Trophoblast cell (in vitro differentiated cells and primary cell): ENCODE results near the gene ROPN1B.

Experiments
- DNase-seq, 2 donors: peaks; one replicate each; pipeline ENCODE4 v3.0.0-alpha.2; 2016
- H2AFZ ChIP-seq: 2 replicates; pipeline ENCODE4 v1.6.1; 2013; ENCODE audit warnings: low read length, moderate library complexity, mild to moderate bottlenecking; ENCODE audit not compliant: insufficient read depth, poor library complexity
- H2AK5ac ChIP-seq: 2 replicates; pipeline ENCODE4 v1.6.1; 2013; ENCODE audit warnings: mild to moderate bottlenecking, low read length
- H2BK120ac ChIP-seq: 2 replicates; pipeline ENCODE4 v1.6.1; 2013; ENCODE audit warnings: low read length, mild to moderate bottlenecking, moderate library complexity; ENCODE audit not compliant: insufficient read depth, poor library complexity
- H2BK12ac ChIP-seq: 2 replicates; pipeline ENCODE4 v1.6.1; 2013; ENCODE audit warnings: mild to moderate bottlenecking, low read length, moderate library complexity
- H2BK5ac ChIP-seq: 2 replicates; pipeline ENCODE4 v1.6.1; 2013; ENCODE audit warnings: low read length, low read depth, moderate library complexity, mild to moderate bottlenecking; ENCODE audit not compliant: poor library complexity
- H3K14ac ChIP-seq: 2 replicates; pipeline ENCODE4 v1.6.1; 2013; ENCODE audit warnings: mild to moderate bottlenecking, low read length
- H3K18ac ChIP-seq: 2 replicates; pipeline ENCODE4 v1.6.1; 2013; ENCODE audit warnings: mild to moderate bottlenecking, low read length
- H3K23ac ChIP-seq: 2 replicates; pipeline ENCODE4 v1.6.1; 2013; ENCODE audit warnings: low read length
- H3K27ac ChIP-seq: 2 replicates; pipeline ENCODE4 v1.5.1; 2013; ENCODE audit warnings: low read depth, mild to moderate bottlenecking, inconsistent platforms, low read length, moderate library complexity
- H3K27me3 ChIP-seq: 2 replicates; pipeline ENCODE4 v1.6.1; 2013; ENCODE audit warnings: inconsistent platforms, mild to moderate bottlenecking, low read length, moderate library complexity; ENCODE audit not compliant: insufficient read depth
- H3K36me3 ChIP-seq, 2 experiments: 1 replicate in 1 of 2; 2 replicates in 1 of 2; pipeline ENCODE4 v1.6.1; 2013; ENCODE audit warnings: low read length in 2 of 2, mild to moderate bottlenecking in 2 of 2, moderate library complexity in 1 of 2; ENCODE audit not compliant: insufficient read depth in 2 of 2, control insufficient read depth in 1 of 2
- H3K4ac ChIP-seq: 2 replicates; pipeline ENCODE4 v1.6.1; 2013; ENCODE audit warnings: low read depth, mild to moderate bottlenecking, low read length, moderate library complexity
- H3K4me1 ChIP-seq, 2 experiments: 1 replicate in 1 of 2; 2 replicates in 1 of 2; pipeline ENCODE4 v1.6.1; 2013; ENCODE audit warnings: low read length in 2 of 2, mild to moderate bottlenecking in 2 of 2, moderate library complexity in 1 of 2; ENCODE audit not compliant: insufficient read depth in 2 of 2, control insufficient read depth in 1 of 2
- H3K4me2 ChIP-seq: 2 replicates; pipeline ENCODE4 v1.6.1; 2013; ENCODE audit warnings: inconsistent platforms, mild to moderate bottlenecking, low read length, moderate library complexity
- H3K4me3 ChIP-seq: 2 replicates; pipeline ENCODE4 v1.5.1; 2013; ENCODE audit warnings: mild to moderate bottlenecking, low read depth, low read length, inconsistent platforms
- H3K79me1 ChIP-seq: one replicate; pipeline ENCODE4 v1.6.1; 2013; ENCODE audit warnings: low read length
- H3K79me2 ChIP-seq: 2 replicates; pipeline ENCODE4 v1.6.1; 2013; ENCODE audit warnings: low read length, mild to moderate bottlenecking; ENCODE audit not compliant: control insufficient read depth, insufficient read depth, poor library complexity
- H3K9ac ChIP-seq: 2 replicates; pipeline ENCODE4 v1.6.1; 2013; ENCODE audit warnings: mild to moderate bottlenecking, low read length
- H3K9me3 ChIP-seq: 2 replicates; pipeline ENCODE4 v1.6.1; 2013; ENCODE audit warnings: low read depth, mild to moderate bottlenecking, control low read depth, inconsistent platforms, low read length; ENCODE audit not compliant: insufficient read depth
- H4K12ac ChIP-seq: 2 replicates; pipeline ENCODE4 v1.6.1; 2013; ENCODE audit warnings: low read depth, mild to moderate bottlenecking, low read length, moderate library complexity
- H4K8ac ChIP-seq: 2 replicates; pipeline ENCODE4 v1.6.1; 2013; ENCODE audit warnings: low read depth, mild to moderate bottlenecking, low read length, moderate library complexity
- H4K91ac ChIP-seq: one replicate; pipeline ENCODE4 v1.6.1; 2013; ENCODE audit warnings: low read depth, mild to moderate bottlenecking, low read length, moderate library complexity
- WGBS: extraction: QIAGEN DNeasy Blood & Tissue Kit; methylation state at CpG from one replicate; pipeline ENCODE4 v1.1.7; 2013; ENCODE audit warnings: missing lambda C conversion rate; ENCODE audit not compliant: insufficient read length, insufficient coverage; ENCODE audit errors: extremely low coverage; 5-methylcytosine and 5-hydroxymethylcytosine counted together

Gene ROPN1B

DNA sequence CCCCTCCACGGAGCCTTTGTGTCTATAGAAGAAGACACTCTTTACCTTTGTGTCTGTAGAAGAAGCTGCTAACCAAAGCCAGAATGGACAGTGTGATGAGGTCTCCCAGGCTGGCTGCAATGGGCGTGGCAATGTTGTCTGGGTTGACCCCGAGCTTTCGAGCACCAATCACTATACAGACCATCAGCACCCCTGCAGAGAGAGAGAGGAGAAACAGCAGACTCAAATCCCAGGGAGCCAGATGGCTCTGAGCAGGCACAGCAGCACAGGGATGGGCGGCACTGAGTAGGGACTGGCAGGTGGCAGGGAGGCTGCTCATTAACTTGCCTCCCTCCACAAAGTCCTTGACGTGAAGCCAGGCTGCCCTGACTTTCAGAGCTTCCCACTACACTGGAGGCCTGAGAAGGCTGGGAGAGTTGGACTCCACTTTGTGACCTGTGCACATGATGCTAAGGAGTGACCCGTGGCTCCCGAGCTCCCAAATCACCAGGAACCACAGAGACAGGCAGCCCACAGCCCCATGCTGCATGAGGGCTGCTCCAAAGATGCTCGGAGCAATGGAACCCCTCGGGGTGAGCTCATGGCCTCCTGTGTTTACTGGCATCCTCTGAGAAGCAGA lies 53.9 kb downstream of the ROPN1B start:
- Histone ChIP-seq H3K27ac (no peak overlapping the region), H2BK5ac (no peak overlapping the region), H3K9ac (no peak overlapping the region), H2BK120ac (no peak overlapping the region), H3K4me1 (no peaks in the 10 kb centered on the region), H2BK12ac (no peak overlapping the region), H3K79me1 (no peaks in the 10 kb centered on the region), H3K4me3 (no peak overlapping the region), H2AFZ (no peak overlapping the region), H3K23ac (no peak overlapping the region), H3K79me2 (no peaks in the 10 kb centered on the region), H4K12ac (no peak overlapping the region), H2AK5ac (no peak overlapping the region), H3K4me2 (no peak overlapping the region), H3K18ac (no peak overlapping the region), H4K91ac (no peak overlapping the region), H3K27me3 (no peaks in the 10 kb centered on the region), H4K8ac (no peak overlapping the region), H3K4ac (no peak overlapping the region), H3K9me3 (peaks cover 6% of the 10 kb centered on the region), H3K36me3 (peaks cover 0 to 13% of the 10 kb centered on the region in 2 experiments), H3K14ac (no peak overlapping the region)
- no CpG with 5 or more reads among the region's 10 CpGs for WGBS
- DNase-seq, result no peak

DNA sequence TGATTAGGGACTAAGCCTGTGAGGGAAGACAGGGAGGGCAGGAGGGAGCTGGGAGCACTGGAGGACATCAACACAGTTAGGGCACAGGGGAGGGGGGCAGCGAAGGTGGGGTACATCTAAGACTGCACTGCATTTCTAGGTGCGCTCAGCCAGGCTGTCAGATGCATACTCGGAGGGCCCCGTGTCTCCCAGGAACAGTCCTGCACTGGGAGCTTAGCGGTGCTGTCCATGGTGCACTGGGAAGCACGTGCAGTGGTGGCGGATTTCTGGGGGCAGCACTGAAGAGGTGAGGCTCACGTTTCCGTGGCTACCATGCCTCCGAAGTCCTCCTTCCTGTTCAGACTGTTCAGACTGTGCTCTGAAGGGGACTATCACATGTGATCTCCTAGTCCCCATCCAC lies 54.4 kb downstream of the ROPN1B start:
- no peak overlapping the region for H2AFZ ChIP-seq
- H2BK12ac ChIP-seq, result no peak overlapping the region
- no peak overlapping the region for H2BK120ac ChIP-seq
- no peak overlapping the region for H3K27ac ChIP-seq
- no peak overlapping the region for H3K23ac ChIP-seq
- no peak overlapping the region for H3K9ac ChIP-seq
- no peak for DNase-seq
- H3K9me3 ChIP-seq, result peaks cover 10% of the 10 kb centered on the region
- no peaks in the 10 kb centered on the region for H3K79me2 ChIP-seq
- WGBS, result no CpG with 5 or more reads among the region's 10 CpGs
- no peak overlapping the region for H3K14ac ChIP-seq
- no peaks in the 10 kb centered on the region for H3K27me3 ChIP-seq
- no peak overlapping the region for H3K4ac ChIP-seq
- H3K4me1 ChIP-seq, result no peaks in the 10 kb centered on the region
- no peak overlapping the region for H2AK5ac ChIP-seq
- H3K4me2 ChIP-seq, result no peak overlapping the region
- H3K79me1 ChIP-seq, result no peaks in the 10 kb centered on the region
- H3K18ac ChIP-seq, result no peak overlapping the region
- no peak overlapping the region for H4K12ac ChIP-seq
- peaks cover 0 to 13% of the 10 kb centered on the region in 2 experiments for H3K36me3 ChIP-seq
- H3K4me3 ChIP-seq, result no peak overlapping the region
- no peak overlapping the region for H2BK5ac ChIP-seq
- H4K8ac ChIP-seq, result no peak overlapping the region
- no peak overlapping the region for H4K91ac ChIP-seq

DNA sequence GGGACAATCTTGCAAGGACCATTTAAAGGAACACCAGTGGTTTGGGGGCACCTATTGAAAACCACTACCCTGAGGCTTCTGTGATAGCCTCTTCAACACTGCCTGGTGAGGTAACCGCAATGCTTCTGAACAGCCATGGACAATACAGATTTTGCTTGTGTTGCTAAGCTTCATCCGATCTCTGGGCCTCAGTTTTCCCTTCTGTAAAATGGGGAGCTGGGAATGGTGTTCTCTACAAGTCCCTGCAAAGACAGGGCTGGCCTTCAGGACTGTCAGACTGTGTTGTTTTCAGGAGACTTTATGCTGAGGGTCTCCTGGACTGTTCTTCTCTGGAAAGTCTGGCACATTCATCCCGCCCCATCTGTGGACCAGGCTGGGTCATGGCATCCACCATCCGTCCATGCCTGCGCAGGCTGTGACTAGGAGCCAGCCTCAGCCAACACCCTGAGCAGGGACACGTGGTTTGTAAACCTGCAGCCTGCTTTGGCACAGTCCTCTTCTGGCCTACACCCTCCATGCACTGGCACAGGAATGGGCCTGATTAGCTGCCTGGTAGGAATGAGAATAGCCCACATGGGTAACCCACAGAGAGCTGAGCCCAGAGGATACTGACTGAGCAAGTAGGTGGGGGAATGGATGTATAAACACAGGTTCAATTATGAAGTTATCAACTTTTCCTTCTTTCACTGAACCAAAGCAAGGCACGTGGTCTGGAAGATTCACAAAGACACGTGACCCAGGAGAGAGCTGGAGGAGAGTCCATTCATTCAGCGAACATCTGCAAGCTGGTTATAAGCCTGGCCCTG lies 55.3 kb downstream of the ROPN1B start:
- WGBS, result no CpG with 5 or more reads among the region's 9 CpGs
- H3K18ac ChIP-seq, result no peak overlapping the region
- DNase-seq, result no peak

DNA sequence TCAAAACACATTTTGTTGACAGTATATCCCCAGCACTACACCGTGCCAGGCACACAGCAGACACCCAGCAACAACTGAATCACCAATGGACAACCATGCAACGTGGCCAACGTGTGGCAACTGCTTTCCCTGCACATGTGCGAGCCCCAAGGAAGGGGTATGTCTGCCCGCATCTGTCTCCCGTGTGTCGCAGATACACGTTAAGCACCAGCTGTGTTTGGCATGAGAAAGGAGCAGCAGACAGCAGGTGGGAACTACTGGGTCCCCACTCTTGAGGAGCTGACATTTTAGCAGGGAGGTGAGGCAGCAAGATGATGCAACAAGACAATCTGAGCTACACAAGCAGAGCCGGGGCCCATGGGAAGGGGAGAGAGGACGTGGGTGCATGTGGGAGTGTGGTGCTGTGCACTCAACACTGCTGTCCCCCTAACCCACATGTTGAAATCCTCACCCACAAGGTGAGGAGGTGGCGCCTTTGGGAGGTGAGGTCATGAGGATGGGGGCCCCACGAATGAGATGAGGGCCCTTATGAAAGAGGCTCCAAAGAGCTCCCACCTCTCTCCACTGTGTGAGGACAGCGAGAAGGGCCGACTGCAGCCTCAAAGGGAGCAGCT lies 56.2 kb downstream of the ROPN1B start:
- Histone ChIP-seq H2BK120ac (no peak overlapping the region), H3K79me1 (no peaks in the 10 kb centered on the region), H3K9ac (no peak overlapping the region), H3K79me2 (no peaks in the 10 kb centered on the region), H2AK5ac (no peak overlapping the region), H3K36me3 (peaks cover 0 to 13% of the 10 kb centered on the region in 2 experiments), H3K14ac (no peak overlapping the region), H3K4me1 (no peaks in the 10 kb centered on the region), H3K9me3 (peaks cover 15% of the 10 kb centered on the region), H3K23ac (no peak overlapping the region), H4K8ac (no peak overlapping the region), H3K4me2 (no peak overlapping the region), H3K18ac (no peak overlapping the region), H4K12ac (no peak overlapping the region), H3K27me3 (no peaks in the 10 kb centered on the region), H2BK5ac (no peak overlapping the region), H3K4ac (no peak overlapping the region), H2AFZ (no peak overlapping the region), H2BK12ac (no peak overlapping the region), H3K4me3 (no peak overlapping the region), H3K27ac (no peak overlapping the region), H4K91ac (no peak overlapping the region)
- no peak for DNase-seq
- WGBS, result no CpG with 5 or more reads among the region's 14 CpGs

More for the DNA sequence above, 55.3 kb downstream of the ROPN1B start:
- H3K79me2 ChIP-seq, result no peaks in the 10 kb centered on the region
- H2BK5ac ChIP-seq, result no peak overlapping the region
- no peak overlapping the region for H3K23ac ChIP-seq
- peaks cover 15% of the 10 kb centered on the region for H3K9me3 ChIP-seq
- H3K27ac ChIP-seq, result no peak overlapping the region
- H2BK120ac ChIP-seq, result no peak overlapping the region
- no peak overlapping the region for H4K12ac ChIP-seq
- no peak overlapping the region for H2AFZ ChIP-seq
- peaks cover 0 to 13% of the 10 kb centered on the region in 2 experiments for H3K36me3 ChIP-seq
- no peak overlapping the region for H3K4me3 ChIP-seq
- H2BK12ac ChIP-seq, result no peak overlapping the region
- no peaks in the 10 kb centered on the region for H3K79me1 ChIP-seq
- H3K4ac ChIP-seq, result no peak overlapping the region
- no peaks in the 10 kb centered on the region for H3K4me1 ChIP-seq
- H4K8ac ChIP-seq, result no peak overlapping the region
- no peak overlapping the region for H2AK5ac ChIP-seq
- no peaks in the 10 kb centered on the region for H3K27me3 ChIP-seq
- H4K91ac ChIP-seq, result no peak overlapping the region
- no peak overlapping the region for H3K9ac ChIP-seq
- H3K4me2 ChIP-seq, result no peak overlapping the region
- no peak overlapping the region for H3K14ac ChIP-seq
